HG03280 (cell line): ENCODE results near the gene TNNI3.

ENCODE experiments used
- ATAC-seq: cut with Tn5 transposase; IDR thresholded peaks from one replicate; pipeline ENCODE4 v1.9.1; 2021; ENCODE audit warnings: mild to moderate bottlenecking, moderate library complexity; ENCODE audit not compliant: unreplicated experiment

TNNI3 gene

GRCh38 chr19:55147545-55148251 is 9.8 kb downstream of the TNNI3 start:
- no peak for ATAC-seq

GRCh38 chr19:55146705-55147273 is 10.7 kb downstream of the TNNI3 start:
- no peak for ATAC-seq

DNA sequence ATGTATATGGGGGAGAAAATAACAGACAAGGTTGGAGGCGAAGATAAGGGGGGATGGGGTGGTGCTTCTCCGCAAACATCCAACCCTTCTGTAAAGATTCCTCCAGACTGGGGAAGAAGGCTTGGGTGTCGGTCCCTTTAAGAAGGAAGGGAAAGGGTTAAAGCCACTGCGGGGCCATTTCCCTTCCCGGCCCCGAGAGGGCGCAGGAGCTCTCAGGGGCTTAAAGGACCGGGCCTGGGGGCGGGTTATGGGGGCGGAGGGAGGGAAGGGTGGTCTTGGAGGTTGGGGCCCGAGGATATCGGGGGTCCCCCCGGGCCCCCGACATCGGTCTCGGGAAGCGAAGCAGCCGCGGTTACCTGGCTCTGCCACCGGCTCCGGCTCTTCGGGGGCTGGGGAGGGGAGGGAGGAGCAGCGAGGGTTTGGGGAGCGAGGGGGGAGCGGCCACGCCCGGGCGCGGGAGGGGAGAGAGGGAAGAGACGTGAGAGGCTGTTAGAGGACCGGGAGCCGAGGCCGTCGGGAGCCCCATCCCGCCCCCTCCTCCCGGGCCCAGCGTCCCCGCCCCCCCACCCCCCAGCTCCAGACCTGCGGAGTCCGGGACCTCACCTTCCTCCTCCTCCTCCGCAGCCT is 11.3 kb downstream of the TNNI3 start:
- no peak for ATAC-seq

DNA sequence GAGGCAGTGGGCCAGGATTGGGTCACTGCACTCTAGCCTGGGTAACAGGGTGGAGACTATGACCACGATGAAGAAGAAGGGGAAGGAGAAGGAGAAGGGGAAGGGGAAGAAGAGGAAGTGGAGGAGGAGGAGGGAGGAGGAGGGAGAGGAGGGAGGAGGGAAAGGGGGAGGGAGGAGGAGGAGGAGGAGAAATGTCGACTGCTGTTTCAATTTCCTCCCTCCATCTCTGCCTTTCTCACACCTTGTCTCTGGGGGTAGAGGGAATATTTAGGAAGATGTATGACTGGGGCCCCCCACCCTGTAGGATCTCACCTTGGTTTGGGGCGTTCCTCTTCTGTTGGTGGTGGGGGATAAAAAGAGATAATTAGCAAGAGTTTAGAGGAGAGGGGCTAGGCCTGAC is 12.3 kb downstream of the TNNI3 start:
- ATAC-seq = no peak

- no peak for ATAC-seq
Measured at GRCh38 chr19:55141696-55142095, 15.8 kb downstream of the TNNI3 start.

DNA sequence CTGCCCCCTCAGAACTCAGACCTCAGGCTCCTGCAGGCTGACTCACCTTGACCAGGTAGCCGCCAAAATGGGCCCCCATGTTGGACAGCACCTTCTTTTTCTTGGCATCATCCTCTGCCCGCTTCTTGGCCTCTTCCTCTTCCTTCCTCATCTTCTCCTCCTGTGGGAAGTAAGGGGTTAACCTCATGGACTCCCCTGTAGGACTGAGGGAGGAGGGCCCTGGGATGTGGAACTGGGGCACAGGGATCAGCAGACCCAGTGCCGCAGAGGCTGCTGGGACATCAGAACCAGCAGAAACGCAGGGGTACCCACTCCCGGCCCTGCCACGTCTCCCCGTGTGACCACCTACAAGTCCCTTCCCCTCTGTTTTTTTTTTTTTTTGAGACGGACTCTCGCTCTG is 19.6 kb downstream of the TNNI3 start:
- ATAC-seq = no peak

- no peak for ATAC-seq
Measured at GRCh38 chr19:55136399-55137102, 21.0 kb downstream of the TNNI3 start.

- no peak for ATAC-seq
Measured at GRCh38 chr19:55134736-55135135, 22.8 kb downstream of the TNNI3 start.

GRCh38 chr19:55133639-55134444 is 23.7 kb downstream of the TNNI3 start:
- ATAC-seq = no peak

DNA sequence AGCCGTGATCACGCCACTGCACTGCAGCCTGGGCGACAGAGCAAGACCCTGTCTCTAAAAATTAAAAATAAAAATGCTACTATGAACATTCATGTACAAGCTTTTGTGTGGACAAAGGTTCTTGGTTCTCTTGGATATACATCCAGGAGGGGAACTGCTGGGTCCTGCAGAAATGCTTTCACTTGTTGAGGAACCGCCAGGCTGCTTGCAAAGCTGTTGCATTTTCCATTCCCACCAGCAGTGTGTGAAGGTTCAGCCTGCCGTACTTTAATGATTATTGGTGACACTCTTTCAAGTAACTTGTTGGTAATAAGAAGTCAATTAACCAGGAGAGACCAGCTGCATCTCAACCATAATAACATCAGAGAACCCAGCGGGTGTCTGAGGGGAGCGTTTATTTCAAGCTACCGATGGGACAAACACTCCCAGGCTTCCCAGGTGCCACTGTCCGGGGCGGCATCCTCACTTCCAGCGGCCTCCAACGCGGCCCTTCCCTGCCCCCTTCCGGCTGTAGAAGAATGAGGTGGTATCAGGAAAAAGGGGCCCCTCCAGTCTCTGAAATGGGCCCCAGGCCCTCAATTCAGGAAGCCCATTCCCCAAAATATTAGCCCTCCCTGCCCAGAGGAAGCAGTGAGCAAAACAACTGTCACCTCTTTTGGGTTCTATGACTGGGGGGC is 24.9 kb downstream of the TNNI3 start:
- no peak for ATAC-seq

DNA sequence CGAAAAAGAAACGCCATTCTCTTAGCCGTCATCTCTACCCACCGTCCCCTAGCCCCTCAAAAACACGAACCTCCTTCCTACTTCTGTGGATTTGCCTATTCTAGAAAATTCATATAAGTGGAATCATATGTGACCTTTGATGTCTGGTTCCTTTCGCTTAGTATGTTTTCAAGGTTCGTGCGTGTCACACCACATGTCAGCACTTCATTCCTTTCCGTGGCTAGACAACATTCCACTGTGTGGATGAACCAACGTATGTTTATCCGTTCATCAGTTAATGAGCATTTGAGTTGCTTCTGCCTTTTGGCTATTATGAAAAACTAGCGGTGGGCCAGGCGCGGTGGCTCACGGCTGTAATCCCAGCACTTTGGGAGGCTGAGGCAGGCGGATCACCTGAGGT is 26.1 kb downstream of the TNNI3 start:
- ATAC-seq = no peak

- ATAC-seq = no peak
Measured at GRCh38 chr19:55119053-55119452, 38.5 kb downstream of the TNNI3 start.

DNA sequence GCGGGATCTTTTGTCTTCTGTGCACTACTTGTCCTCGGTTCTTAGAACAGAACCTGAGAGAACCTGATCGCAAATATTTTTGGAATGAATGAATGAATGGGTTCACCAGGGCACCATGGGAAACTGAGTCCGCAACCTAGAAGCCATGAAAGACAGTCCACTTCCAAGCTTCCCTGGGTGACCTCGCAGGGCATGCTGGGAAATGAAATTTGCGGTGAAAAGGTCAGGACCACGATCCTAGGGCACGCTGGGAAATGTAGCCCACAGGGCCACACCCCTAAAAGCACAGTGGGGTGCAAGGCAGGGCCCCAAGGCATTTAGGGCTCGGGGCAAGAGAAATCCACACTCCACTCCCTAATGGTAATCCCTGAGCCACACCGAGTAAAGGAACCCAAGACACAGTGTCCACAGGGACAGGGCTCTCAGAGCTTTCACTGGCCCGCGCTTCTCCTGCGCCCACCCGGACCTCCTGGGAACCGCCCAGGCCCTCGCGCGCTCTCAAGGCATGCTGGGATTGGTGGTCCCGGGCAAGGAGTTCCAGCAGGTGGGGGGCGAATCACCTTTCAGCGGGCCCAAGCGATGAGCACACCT is 39.0 kb downstream of the TNNI3 start:
- no peak for ATAC-seq

GRCh38 chr19:55117663-55118391 is 39.7 kb downstream of the TNNI3 start:
- peak; percentile 85 for ATAC-seq

DNA sequence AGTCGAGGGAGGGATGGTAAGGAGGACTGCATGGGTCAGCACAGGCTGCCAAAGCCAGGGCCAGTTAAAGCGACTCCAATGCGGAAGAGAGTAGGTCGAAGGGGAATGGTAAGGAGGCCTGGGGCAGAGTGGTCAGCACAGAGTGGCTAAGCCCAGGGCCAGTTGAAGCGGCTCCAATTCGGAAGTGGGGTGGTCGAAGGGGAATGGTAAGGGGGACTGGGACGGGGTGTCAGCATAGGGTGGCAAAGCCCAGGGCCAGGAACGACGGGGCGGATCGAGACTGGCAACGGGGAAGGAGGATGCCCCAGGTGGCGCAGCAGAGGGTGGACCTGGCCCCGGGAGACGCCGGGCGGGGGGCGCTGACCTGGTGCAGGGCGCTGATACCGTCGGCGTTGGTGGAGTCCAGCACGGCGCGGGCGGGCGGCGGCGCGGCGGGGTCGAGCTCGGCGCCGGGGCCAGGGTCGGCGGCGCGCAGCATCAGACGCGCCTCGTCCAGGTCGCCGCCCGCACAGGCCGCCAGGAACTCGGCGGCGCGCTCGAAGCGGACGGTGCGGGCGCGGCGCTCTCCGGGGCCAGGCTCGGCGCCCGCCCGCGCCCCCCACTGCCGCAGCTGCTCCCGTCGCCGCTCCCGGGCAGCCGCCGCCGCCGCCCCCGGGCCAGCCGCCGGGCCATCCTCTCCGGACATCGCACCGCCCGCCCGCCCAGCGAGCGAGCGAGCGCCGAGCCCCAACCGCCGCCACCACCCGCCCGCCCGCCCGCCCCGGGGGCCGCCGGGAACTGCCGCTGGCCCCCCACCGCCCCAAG is 40.5 kb downstream of the TNNI3 start, which contains the start of gene PPP1R12C:
TSS of gene PPP1R12C (minus strand) at position 779 of the 804 bp plus-strand sequence. CDS start at position 685, 94 bp downstream.
- no peak for ATAC-seq

DNA sequence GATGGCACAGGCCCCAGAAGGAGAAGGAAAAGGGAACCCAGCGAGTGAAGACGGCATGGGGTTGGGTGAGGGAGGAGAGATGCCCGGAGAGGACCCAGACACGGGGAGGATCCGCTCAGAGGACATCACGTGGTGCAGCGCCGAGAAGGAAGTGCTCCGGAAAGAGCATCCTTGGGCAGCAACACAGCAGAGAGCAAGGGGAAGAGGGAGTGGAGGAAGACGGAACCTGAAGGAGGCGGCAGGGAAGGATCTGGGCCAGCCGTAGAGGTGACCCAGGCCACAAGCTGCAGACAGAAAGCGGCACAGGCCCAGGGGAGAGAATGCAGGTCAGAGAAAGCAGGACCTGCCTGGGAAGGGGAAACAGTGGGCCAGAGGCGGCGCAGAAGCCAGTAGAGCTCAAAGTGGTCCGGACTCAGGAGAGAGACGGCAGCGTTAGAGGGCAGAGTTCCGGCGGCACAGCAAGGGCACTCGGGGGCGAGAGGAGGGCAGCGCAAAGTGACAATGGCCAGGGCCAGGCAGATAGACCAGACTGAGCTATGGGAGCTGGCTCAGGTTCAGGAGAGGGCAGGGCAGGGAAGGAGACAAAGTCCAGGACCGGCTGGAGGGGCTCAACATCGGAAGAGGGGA is 41.2 kb downstream of the TNNI3 start:
- no peak for ATAC-seq

GRCh38 chr19:55115446-55116065 is 42.0 kb downstream of the TNNI3 start:
- no peak for ATAC-seq
